ENCODE measurements around the gene BORCS5.
"Not testable (repeated sequence)": the region's sequence is repeated elsewhere in the genome, so short reads cannot be mapped to it uniquely, and the experiment has no call there.

The BORCS5 gene

DNA sequence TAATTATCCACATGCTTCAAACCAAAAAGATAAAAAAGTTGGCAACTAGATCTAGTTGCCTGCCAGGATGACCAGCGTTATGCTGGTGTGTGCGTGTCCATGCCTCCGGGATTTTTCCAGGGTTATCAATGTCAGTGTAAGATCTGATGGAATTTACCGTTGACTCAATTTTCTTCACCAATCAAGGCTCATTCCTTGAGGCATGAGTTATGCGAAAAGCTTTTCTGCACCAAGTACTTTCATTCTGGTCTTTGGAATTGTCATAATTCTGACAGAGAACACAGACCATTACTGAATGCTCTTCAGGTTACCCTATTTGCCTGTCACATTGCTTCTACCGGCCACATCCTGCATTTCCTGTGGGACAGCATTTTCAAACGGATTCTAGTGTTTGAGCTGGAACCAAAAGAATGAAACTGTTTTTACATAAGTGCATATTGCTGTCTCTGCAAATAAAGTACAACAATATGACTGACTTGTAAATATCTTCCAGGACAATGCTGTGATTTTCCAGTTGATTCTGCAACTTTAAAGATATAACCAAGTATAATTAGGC is 114.0 kb downstream of the BORCS5 start:
- no peak overlapping the region for H3K27ac ChIP-seq (ENCODE audit: low read length)
- H3K9me2 ChIP-seq (replicated peaks; ENCODE audit: insufficient read depth, low read length) = no peaks in the 10 kb centered on the region
- no peak overlapping the region for H3K4me2 ChIP-seq (ENCODE audit: low read depth, low read length)
- no peak overlapping the region for H2AFZ ChIP-seq (ENCODE audit: low read length)
- no peaks in the 10 kb centered on the region for H3K4me1 ChIP-seq (ENCODE audit: low read length)
- TF ChIP-seq EZH2phosphoT487 (IDR thresholded peaks at IDR 0.05; ENCODE audit: low read length) (no peak), EZH2 (optimal IDR thresholded peaks at IDR 0.05; ENCODE audit: low read depth, low read length) (no peak), CTCF (IDR thresholded peaks at IDR 0.05; ENCODE audit: low read length) (no peak)
- no peak for DNase-seq
- no peaks in the 10 kb centered on the region for H3K9me3 ChIP-seq (replicated peaks; ENCODE audit: insufficient read depth, low read length)
- no peaks in the 10 kb centered on the region for H3F3A ChIP-seq (ENCODE audit: insufficient read depth, low read length)
- H4K20me1 ChIP-seq (ENCODE audit: insufficient read depth, low read length) = no peaks in the 10 kb centered on the region
- H3K27me3 ChIP-seq (replicated peaks; ENCODE audit: insufficient read depth, low read length) = no peaks in the 10 kb centered on the region
- H3K36me3 ChIP-seq (replicated peaks; ENCODE audit: insufficient read depth, low read length) = no peaks in the 10 kb centered on the region; the same call in 1 of the 2 replicates
- no peak overlapping the region for H3K9ac ChIP-seq (ENCODE audit: low read length)
- no peak overlapping the region for H3K4me3 ChIP-seq (ENCODE audit: low read length)
- no peaks in the 10 kb centered on the region for H3K79me2 ChIP-seq (ENCODE audit: low read length)

DNA sequence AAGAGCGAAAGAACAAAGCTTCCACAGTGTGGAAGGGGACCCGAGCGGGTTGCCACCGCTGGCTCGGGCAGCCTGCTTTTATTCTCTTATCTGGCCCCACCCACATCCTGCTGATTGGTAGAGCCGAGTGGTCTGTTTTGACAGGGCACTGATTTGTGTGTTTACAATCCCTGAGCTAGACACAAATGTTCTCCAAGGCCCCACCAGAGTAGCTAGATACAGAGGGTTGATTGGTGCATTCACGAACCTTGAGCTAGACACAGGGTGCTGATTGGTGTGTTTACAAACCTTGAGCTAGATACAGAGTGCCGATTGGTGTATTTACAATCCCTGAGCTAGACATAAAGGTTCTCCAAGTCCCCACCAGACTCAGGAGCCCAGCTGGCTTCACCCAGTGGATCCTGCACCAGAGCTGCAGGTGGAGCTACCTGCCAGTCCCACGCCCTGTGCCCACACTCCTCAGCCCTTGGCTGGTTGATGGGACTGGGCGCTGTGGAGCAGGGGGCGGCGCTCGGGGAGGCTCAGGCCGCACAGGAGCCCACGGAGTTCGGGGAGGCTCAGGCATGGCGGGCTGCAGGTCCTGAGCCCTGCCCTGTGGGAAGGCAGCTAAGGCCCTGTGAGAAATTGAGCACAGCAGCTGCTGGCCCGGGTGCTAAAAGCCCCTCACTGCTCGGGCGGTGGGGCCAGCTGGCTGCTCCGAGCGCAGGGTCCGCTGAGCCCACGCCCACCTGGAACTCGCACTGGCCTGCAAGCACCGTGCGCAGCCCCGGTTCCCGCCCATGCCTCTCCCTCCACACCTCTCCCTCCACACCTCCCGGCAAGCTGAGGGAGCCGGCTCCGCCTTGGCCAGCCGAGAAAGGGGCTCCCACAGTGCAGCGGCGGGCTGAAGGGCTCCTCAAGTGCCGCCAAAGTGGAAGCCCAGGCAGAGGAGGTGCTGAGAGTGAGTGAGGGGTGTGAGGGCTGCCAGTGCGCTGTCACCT is 115.4 kb downstream of the BORCS5 start:
- H4K20me1 ChIP-seq (ENCODE audit: insufficient read depth, low read length); H3K9ac ChIP-seq (ENCODE audit: low read length); H3K4me1 ChIP-seq (ENCODE audit: low read length); H3K36me3 ChIP-seq (replicated peaks; ENCODE audit: insufficient read depth, low read length); H3K4me3 ChIP-seq (ENCODE audit: low read length); H3F3A ChIP-seq (ENCODE audit: insufficient read depth, low read length); H2AFZ ChIP-seq (ENCODE audit: low read length); H3K27ac ChIP-seq (ENCODE audit: low read length); H3K79me2 ChIP-seq (ENCODE audit: low read length); H3K27me3 ChIP-seq (replicated peaks; ENCODE audit: insufficient read depth, low read length); H3K9me2 ChIP-seq (replicated peaks; ENCODE audit: insufficient read depth, low read length); H3K9me3 ChIP-seq (replicated peaks; ENCODE audit: insufficient read depth, low read length); H3K4me2 ChIP-seq (ENCODE audit: low read depth, low read length); DNase-seq: not testable (repeated sequence)

DNA sequence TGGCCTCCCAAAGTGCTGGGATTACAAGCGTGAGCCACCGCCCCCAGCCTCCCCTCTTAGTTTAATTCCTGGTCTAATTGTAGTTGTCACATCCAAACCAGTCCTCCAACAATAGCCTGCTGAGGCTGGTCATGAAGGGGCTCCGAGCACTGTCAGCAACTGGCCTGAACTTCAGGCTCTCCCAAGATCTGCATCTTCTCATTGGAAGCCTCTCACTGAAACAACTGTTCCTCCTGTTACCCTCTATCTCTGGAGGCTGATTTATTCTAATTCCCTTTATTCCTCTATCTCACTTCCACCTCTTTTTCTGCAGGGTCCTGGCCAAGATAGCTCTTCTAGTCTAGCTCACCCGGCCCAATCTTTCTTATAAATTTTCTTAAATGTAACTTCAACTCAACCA is 116.3 kb downstream of the BORCS5 start:
- Histone ChIP-seq H3F3A (ENCODE audit: insufficient read depth, low read length) (no peaks in the 10 kb centered on the region), H3K27me3 (replicated peaks; ENCODE audit: insufficient read depth, low read length) (no peaks in the 10 kb centered on the region), H3K79me2 (ENCODE audit: low read length) (no peaks in the 10 kb centered on the region), H3K9me3 (replicated peaks; ENCODE audit: insufficient read depth, low read length) (no peaks in the 10 kb centered on the region), H2AFZ (ENCODE audit: low read length) (no peak overlapping the region), H3K36me3 (replicated peaks; ENCODE audit: insufficient read depth, low read length) (peaks cover 4% of the 10 kb centered on the region; the same call in 1 of the 2 replicates), H3K4me2 (ENCODE audit: low read depth, low read length) (no peak overlapping the region), H3K27ac (ENCODE audit: low read length) (no peak overlapping the region), H3K4me3 (ENCODE audit: low read length) (no peak overlapping the region), H3K9me2 (replicated peaks; ENCODE audit: insufficient read depth, low read length) (no peaks in the 10 kb centered on the region), H4K20me1 (ENCODE audit: insufficient read depth, low read length) (no peaks in the 10 kb centered on the region), H3K9ac (ENCODE audit: low read length) (no peak overlapping the region), H3K4me1 (ENCODE audit: low read length) (no peaks in the 10 kb centered on the region)
- TF ChIP-seq CTCF (IDR thresholded peaks at IDR 0.05; ENCODE audit: low read length) (no peak), EZH2 (optimal IDR thresholded peaks at IDR 0.05; ENCODE audit: low read depth, low read length) (no peak), EZH2phosphoT487 (IDR thresholded peaks at IDR 0.05; ENCODE audit: low read length) (no peak)
- DNase-seq = no peak
